ENCODE measurements around the gene TRNAU1AP. TPM values are rescaled to one million over a fixed set of nuclear protein-coding genes. Genes with fewer than 3 reads are reported as not detected.

Gene TRNAU1AP
- total and polyA plus RNA-seq, 2 of the 13 experiments (the other 11 are each of a cell fraction or from before 2014, with no cell fraction given), result 29.0 to 42.9 TPM

- no peak for TF ChIP-seq ZNF574 (CRISPR knock-in tag; IDR thresholded peaks at IDR 0.05)
- peak; percentile 73; the same call in 1 of the 2 replicates for TF ChIP-seq ZBTB7A (CRISPR knock-in tag; IDR thresholded peaks at IDR 0.05)
- TF ChIP-seq MAFF (IDR thresholded peaks at IDR 0.05; ENCODE audit: low read depth, low read length), result no peak
- TF ChIP-seq MEIS1 (CRISPR knock-in tag; IDR thresholded peaks at IDR 0.05; ENCODE audit: borderline replicate concordance), result no peak
- TF ChIP-seq ZNF800 (CRISPR knock-in tag; IDR thresholded peaks at IDR 0.05), result no peak
- TF ChIP-seq SNAPC4 (CRISPR knock-in tag; IDR thresholded peaks at IDR 0.05), result no peak
- no peak for TF ChIP-seq PAWR (CRISPR knock-in tag; IDR thresholded peaks at IDR 0.05; ENCODE audit: borderline replicate concordance)
- TF ChIP-seq IKZF1 (IDR thresholded peaks at IDR 0.05), result no peak
- TF ChIP-seq HNRNPL (IDR thresholded peaks at IDR 0.05; ENCODE audit: low read depth, low read length), result no peak
- TF ChIP-seq ZNF737 (CRISPR knock-in tag; IDR thresholded peaks at IDR 0.05; ENCODE audit: borderline replicate concordance), result no peak
- no peak for TF ChIP-seq MYNN (CRISPR knock-in tag; IDR thresholded peaks at IDR 0.05; ENCODE audit: low read depth)
- no peak for TF ChIP-seq JUNB (CRISPR knock-in tag; IDR thresholded peaks at IDR 0.05; ENCODE audit: borderline replicate concordance)
- no peak for TF ChIP-seq MLXIP (CRISPR knock-in tag; IDR thresholded peaks at IDR 0.05; ENCODE audit: borderline replicate concordance)
- no peak for TF ChIP-seq CHCHD3 (CRISPR knock-in tag; IDR thresholded peaks at IDR 0.05)
- no peak for TF ChIP-seq GABPA (IDR thresholded peaks at IDR 0.05; ENCODE audit: low read depth, low read length)
- TF ChIP-seq GABPA (CRISPR knock-in tag; IDR thresholded peaks at IDR 0.05; ENCODE audit: low read depth), result peak; percentile 32; the same call in 1 of the 2 replicates
- TF ChIP-seq ZMYM4 (CRISPR knock-in tag; IDR thresholded peaks at IDR 0.05), result no peak
These were observed 38.9 kb downstream of the TRNAU1AP start, which contains the start of gene RAB42 (continued) for GRCh38 chr1:28591708-28592320.
